MG63 (cell line): Measurements from ENCODE around the gene THSD7B. TPM values are rescaled to one million over a fixed set of nuclear protein-coding genes. Genes with fewer than 3 reads are reported as not detected.
"Not testable (repeated sequence)": the region's sequence is repeated elsewhere in the genome, so short reads cannot be mapped to it uniquely, and the experiment has no call there.

Experiments
- DNase-seq: peaks from one replicate; pipeline ENCODE4 v3.0.0-alpha.2; 2020
- H3K27me3 ChIP-seq: fragments of 250-450 bp; sonication (Bioruptor Pico); 2 replicates; pipeline ENCODE4 v1.5.1; 2020; ENCODE audit warnings: mild to moderate bottlenecking, moderate library complexity
- H3K36me3 ChIP-seq: fragments of 250-450 bp; sonication (Bioruptor Pico); 2 replicates; pipeline ENCODE4 v1.5.1; 2020; ENCODE audit warnings: mild to moderate bottlenecking, moderate library complexity
- H3K4me3 ChIP-seq: fragments of 250-450 bp; sonication (Bioruptor Pico); 2 replicates; pipeline ENCODE4 v1.5.1; 2020; ENCODE audit warnings: mild to moderate bottlenecking, moderate library complexity
- H3K9me3 ChIP-seq: fragments of 250-450 bp; sonication (Bioruptor Pico); 2 replicates; pipeline ENCODE4 v1.5.1; 2020; ENCODE audit warnings: mild to moderate bottlenecking, moderate library complexity
- total RNA-seq: library from RNA; depleted of rRNA; stranded (reverse); fragments of >200 nt; shearing (Covaris generic); gene quantifications from 2 replicates; pipeline ENCODE4 v1.2.3, GENCODE V29; 2014; ENCODE audit warnings: low replicate concordance; rRNA removed

Gene THSD7B
- total RNA-seq, result not detected in 2 replicates

DNA sequence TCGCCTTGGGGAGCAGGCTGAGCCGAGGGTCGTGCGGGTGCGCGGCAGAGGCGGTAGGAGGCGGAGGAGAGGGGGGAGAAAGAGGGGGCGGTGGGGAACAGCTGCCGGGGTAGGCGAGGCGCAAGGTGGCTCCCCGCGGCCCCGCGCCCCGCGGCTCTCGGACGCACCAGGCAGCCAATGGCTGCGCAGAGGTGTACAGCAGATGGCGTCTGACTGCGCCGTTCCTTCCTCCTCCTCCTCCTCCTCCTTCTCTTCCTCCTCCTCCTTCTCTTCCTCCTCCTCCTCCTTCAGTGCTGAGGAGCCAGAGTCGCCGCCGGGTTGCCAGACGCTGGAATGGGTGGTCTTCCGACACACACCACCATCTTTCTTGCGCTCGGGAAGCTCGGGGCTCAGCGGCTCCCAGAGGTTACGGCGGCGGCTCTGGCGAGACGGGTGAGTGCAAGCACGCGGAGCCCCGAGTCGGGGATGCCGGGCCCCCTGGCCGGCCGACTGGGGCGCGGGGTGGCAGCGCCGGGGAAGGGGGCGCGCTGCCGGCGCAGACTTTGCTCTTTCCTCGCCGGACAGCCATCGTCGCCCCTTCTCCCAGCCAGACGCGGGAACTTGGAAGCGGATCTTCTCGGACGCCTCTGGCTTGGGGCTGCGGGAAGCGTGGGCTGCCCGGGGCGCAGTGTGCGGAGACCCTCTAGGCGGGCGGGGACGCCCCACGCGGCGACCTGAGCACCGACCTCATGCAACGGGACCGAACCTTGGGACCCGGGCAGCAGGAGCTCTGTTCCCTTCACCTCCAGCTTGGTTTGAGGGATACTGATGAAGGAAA, at the start of gene THSD7B:
TSS of gene THSD7B (plus strand) at position 290 of the 817 bp plus-strand sequence. CDS start 116,634 bp downstream, outside the sequence.
- H3K36me3 ChIP-seq, result no peaks in the 10 kb centered on the region
- H3K27me3 ChIP-seq, result peaks cover 40% of the 10 kb centered on the region
- no peaks in the 10 kb centered on the region for H3K9me3 ChIP-seq
- DNase-seq, result no peak
- no peak within 1 kb of the TSS for H3K4me3 ChIP-seq

- no peak overlapping the region for H3K4me3 ChIP-seq
- DNase-seq, result no peak
- no peaks in the 10 kb centered on the region for H3K27me3 ChIP-seq
- no peaks in the 10 kb centered on the region for H3K36me3 ChIP-seq
- no peaks in the 10 kb centered on the region for H3K9me3 ChIP-seq
These were observed 47.1 kb upstream of the THSD7B start for GRCh38 chr2:136718273-136718672.

GRCh38 chr2:136727973-136728699, 37.2 kb upstream of the THSD7B start:
- Histone ChIP-seq H3K4me3 (no peak overlapping the region), H3K36me3 (no peaks in the 10 kb centered on the region), H3K9me3 (no peaks in the 10 kb centered on the region), H3K27me3 (no peaks in the 10 kb centered on the region)
- DNase-seq, result no peak

DNA sequence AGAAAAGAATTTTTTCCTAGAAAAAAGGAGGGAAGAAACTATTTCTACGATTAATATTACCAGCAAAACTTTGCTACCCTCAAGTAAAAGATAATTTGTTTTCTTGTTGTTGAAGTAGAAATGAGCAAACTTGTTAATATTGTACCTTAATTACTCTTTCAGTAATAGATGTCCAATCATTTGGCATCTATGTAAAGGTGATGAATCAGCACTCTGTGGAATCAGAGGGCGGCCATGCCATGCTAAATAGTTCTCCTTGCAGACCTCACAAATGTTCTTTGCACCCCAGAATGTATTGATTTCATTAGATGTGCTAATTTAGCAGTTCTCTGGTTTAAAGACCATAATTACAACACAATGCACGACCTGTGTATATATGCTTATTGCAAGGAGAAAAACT, 29.1 kb upstream of the THSD7B start:
- no peak for DNase-seq
- no peaks in the 10 kb centered on the region for H3K9me3 ChIP-seq
- no peaks in the 10 kb centered on the region for H3K36me3 ChIP-seq
- no peaks in the 10 kb centered on the region for H3K27me3 ChIP-seq
- H3K4me3 ChIP-seq, result no peak overlapping the region

DNA sequence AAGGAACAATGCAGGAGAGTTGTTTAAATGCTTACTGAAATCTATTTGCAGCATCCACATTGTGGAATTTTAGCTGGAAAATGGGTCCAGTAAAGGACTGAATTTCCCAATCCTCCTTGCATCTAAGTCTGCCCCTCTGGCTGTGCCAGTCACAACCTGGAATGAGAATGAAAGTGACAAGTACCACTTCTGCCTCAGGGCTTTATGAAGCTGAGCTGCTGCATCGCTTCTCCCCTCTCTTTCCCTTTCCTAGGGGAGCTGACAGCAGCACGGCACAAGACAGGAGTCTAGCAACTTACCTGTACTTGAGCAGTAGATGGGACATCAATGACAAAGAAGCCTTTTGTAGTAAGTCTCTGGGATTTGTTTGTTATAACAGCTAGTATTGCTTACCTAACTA, 27.3 kb upstream of the THSD7B start:
- DNase-seq, result no peak
- Histone ChIP-seq H3K36me3 (no peaks in the 10 kb centered on the region), H3K4me3 (no peak overlapping the region), H3K9me3 (no peaks in the 10 kb centered on the region), H3K27me3 (no peaks in the 10 kb centered on the region)

DNA sequence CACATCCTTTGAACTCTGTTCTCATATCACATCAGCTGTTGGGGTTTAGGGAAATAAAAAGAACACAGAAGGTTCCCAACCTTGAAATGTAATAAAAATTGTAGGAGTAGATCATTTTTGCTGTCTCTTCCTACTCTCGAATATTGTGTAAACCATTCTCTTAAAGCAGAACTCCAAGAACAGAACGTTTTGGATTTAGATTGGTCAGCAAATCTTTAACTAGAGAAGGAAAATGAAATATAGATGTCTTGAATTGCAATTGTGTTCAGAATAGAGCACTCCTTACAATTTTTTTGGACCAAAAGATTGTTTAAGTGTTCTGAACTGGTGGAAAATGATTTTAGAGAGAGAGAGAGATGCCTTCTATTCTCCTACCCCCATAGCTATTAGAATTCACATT, 23.9 kb upstream of the THSD7B start:
- Histone ChIP-seq H3K4me3 (no peak overlapping the region), H3K36me3 (no peaks in the 10 kb centered on the region), H3K27me3 (peaks cover 2% of the 10 kb centered on the region; the same call in 1 of the 2 replicates), H3K9me3 (no peaks in the 10 kb centered on the region)
- DNase-seq, result no peak

- H3K4me3 ChIP-seq, result no peak overlapping the region
- H3K36me3 ChIP-seq, result no peaks in the 10 kb centered on the region
- H3K27me3 ChIP-seq, result no peaks in the 10 kb centered on the region
- no peaks in the 10 kb centered on the region for H3K9me3 ChIP-seq
- no peak for DNase-seq
These were observed 15.3 kb upstream of the THSD7B start for GRCh38 chr2:136750065-136750464.

DNA sequence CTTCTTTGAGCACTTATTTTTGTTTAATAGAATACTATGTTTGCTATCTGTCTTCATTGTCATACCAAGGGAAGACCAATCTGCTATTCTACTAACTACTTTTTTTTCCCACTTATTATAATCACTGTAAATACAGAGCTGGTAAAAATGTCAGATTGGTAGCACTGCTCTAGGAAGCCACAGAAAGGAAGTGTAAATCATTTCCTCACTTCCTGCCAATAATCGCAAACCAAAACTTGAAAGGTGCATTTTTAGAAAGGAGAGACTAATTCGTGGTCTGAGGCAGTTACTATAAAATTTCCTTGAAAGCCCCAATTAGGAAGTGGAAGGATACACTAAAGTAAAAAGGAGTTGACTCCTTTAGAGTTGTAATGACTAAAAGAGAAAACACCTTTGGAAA, 13.9 kb upstream of the THSD7B start:
- Histone ChIP-seq H3K36me3 (no peaks in the 10 kb centered on the region), H3K9me3 (no peaks in the 10 kb centered on the region), H3K27me3 (no peaks in the 10 kb centered on the region), H3K4me3 (no peak overlapping the region)
- DNase-seq, result no peak

DNA sequence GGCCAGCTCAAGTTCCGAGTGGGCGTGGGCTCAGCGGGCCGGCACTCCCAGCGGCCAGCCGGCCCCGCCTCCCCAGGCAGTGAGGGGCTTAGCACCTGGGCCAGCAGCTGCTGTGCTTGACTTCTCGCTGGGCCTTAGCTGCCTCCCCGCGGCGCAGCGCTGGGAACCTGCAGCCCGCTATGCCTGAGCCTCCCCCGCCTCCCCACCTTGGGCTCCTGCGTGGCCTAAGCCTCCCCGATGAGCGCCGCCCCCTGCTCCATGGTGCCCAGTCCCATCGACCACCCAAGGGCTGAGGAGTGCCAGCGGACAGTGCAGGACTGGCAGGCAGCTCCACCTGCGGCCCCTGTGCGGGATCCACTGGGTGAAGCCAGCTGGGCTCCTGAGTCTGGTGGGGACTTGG, 6.8 kb upstream of the THSD7B start:
- not testable (repeated sequence) for DNase-seq, H3K4me3 ChIP-seq, H3K9me3 ChIP-seq, H3K36me3 ChIP-seq, H3K27me3 ChIP-seq

- no peaks in the 10 kb centered on the region for H3K9me3 ChIP-seq
- no peak for DNase-seq
- H3K36me3 ChIP-seq, result no peaks in the 10 kb centered on the region
- peaks cover 40% of the 10 kb centered on the region for H3K27me3 ChIP-seq
- H3K4me3 ChIP-seq, result no peak overlapping the region
These were observed 691 bp upstream of the THSD7B start for GRCh38 chr2:136764452-136765255.

DNA sequence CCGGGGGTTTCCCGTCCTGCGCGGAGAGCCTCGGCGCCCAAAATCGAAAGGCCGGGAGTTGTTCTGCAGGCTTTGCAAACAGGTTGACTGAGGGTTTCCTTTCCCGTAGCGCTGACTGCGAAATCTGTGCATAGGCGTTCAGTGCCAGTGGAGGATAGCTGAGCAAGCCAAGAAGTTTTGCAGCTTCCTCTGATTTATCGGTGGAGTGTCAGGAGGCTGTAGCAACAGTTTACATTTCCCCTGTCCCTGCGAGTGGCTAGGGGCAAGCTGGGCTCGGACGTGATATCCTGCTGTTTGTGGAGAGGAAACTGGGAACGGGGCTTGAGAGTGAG, 694 bp downstream of the THSD7B start:
- DNase-seq, result no peak
- Histone ChIP-seq H3K36me3 (no peaks in the 10 kb centered on the region), H3K9me3 (no peaks in the 10 kb centered on the region), H3K27me3 (peaks cover 40% of the 10 kb centered on the region), H3K4me3 (no peak overlapping the region)

DNA sequence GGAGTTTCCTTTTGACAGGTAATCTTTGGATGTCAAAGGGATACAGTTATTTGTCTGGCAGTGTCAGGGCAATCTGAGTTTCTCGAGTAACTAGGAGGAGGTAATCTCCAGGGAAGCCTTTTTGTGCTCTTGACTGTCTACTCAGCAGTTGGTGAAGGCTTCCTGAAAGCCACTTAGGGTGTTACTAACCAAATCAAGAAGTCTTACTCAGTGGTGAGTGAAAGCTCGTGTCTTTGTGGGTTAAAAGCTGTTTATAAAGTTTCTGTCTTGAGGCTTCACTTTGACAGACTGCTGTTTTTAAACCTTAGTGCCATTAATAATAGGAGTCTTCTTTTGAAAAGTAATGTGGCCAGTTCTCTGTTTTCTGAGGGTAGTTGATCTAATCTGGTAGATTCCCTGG, 1.7 kb downstream of the THSD7B start:
- no peak for DNase-seq
- peaks cover 40% of the 10 kb centered on the region for H3K27me3 ChIP-seq
- no peaks in the 10 kb centered on the region for H3K36me3 ChIP-seq
- H3K4me3 ChIP-seq, result no peak overlapping the region
- H3K9me3 ChIP-seq, result no peaks in the 10 kb centered on the region

DNA sequence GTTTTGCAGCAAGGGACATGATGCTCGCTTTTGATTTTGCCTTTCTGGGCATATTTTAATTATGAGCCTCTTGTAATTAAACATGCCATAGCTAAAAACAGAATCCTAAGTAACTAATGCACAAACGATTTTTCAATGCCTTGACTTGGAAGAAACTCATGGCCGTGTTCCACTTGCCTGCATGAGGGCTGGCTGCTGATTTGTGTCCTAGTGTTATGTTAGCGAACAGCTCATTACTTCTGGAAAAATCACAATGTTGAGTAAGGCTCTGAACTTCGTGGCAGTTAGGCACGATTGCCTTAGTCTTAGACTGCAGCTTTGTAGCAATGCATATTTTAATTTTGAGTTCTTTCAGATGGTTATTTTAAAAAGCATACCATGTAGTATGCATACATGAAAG, 4.5 kb downstream of the THSD7B start:
- no peaks in the 10 kb centered on the region for H3K9me3 ChIP-seq

GRCh38 chr2:136770384-136770783, 5.0 kb downstream of the THSD7B start:
- Histone ChIP-seq H3K27me3 (peaks cover 27% of the 10 kb centered on the region), H3K36me3 (no peaks in the 10 kb centered on the region), H3K9me3 (no peaks in the 10 kb centered on the region), H3K4me3 (no peak overlapping the region)
- no peak for DNase-seq

More for the DNA sequence above, 4.5 kb downstream of the THSD7B start:
- Histone ChIP-seq H3K36me3 (no peaks in the 10 kb centered on the region), H3K27me3 (peaks cover 31% of the 10 kb centered on the region), H3K4me3 (no peak overlapping the region)
- DNase-seq, result no peak

DNA sequence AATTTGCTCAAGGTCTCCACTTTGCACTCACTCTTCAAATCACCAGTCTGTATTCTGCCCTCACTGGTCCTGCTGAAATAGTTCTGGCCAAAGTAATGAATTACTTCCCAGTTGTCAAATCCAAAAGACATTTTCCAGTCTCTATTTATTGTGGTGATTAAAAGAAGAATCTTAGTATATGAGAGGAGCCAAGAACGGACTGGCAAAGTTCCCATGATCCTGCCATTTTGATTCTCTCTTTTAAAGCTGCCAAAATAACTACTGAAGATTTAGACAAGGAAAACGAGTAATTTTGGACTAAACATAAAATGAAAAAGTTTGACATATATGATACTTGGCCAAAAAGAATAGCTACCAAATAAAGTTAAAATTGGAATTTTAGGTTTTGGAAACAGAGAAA, 12.0 kb downstream of the THSD7B start:
- H3K27me3 ChIP-seq, result no peaks in the 10 kb centered on the region
- no peak overlapping the region for H3K4me3 ChIP-seq
- no peaks in the 10 kb centered on the region for H3K36me3 ChIP-seq
- no peaks in the 10 kb centered on the region for H3K9me3 ChIP-seq
- no peak for DNase-seq

GRCh38 chr2:136783856-136784255, 18.5 kb downstream of the THSD7B start:
- Histone ChIP-seq H3K9me3 (no peaks in the 10 kb centered on the region), H3K27me3 (no peaks in the 10 kb centered on the region), H3K36me3 (no peaks in the 10 kb centered on the region), H3K4me3 (no peak overlapping the region)
- DNase-seq, result no peak

GRCh38 chr2:136785215-136785614, 19.9 kb downstream of the THSD7B start:
- no peaks in the 10 kb centered on the region for H3K36me3 ChIP-seq
- H3K4me3 ChIP-seq, result no peak overlapping the region
- no peaks in the 10 kb centered on the region for H3K27me3 ChIP-seq
- no peaks in the 10 kb centered on the region for H3K9me3 ChIP-seq
- DNase-seq, result no peak
